ENCODE results near the gene DCTD. TPM values are rescaled to one million over a fixed set of nuclear protein-coding genes. Genes with fewer than 3 reads are reported as not detected.

DCTD gene
- total RNA-seq, 1 donor = 110 TPM

DNA sequence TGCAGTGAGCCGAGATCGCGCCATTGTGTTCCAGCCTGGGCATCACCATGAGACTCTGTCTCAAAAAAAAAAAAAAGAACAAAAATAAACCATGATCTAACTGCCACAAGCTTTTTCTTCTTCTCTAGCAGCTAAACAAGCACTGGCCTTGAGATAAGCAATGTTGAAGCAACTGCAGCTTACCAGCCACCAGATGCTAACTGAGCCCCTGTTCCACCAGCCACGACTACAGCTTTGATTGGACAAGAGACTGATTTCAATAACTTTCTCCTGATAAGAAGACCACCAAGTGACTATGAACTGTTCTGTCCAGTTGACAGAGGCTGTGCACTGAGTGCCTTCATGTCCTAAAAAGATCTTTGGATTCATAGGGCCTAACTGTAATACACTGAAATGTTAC lies 58.5 kb downstream of the DCTD start:
- TF ChIP-seq, protein P1, sequence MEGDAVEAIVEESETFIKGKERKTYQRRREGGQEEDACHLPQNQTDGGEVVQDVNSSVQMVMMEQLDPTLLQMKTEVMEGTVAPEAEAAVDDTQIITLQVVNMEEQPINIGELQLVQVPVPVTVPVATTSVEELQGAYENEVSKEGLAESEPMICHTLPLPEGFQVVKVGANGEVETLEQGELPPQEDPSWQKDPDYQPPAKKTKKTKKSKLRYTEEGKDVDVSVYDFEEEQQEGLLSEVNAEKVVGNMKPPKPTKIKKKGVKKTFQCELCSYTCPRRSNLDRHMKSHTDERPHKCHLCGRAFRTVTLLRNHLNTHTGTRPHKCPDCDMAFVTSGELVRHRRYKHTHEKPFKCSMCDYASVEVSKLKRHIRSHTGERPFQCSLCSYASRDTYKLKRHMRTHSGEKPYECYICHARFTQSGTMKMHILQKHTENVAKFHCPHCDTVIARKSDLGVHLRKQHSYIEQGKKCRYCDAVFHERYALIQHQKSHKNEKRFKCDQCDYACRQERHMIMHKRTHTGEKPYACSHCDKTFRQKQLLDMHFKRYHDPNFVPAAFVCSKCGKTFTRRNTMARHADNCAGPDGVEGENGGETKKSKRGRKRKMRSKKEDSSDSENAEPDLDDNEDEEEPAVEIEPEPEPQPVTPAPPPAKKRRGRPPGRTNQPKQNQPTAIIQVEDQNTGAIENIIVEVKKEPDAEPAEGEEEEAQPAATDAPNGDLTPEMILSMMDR (IDR thresholded peaks at IDR 0.05; ENCODE audit: extremely low read depth, low read depth, low read length) = no peak
- H3K36me3 ChIP-seq (ENCODE audit: insufficient read depth, low read length) = no peaks in the 10 kb centered on the region
- peaks cover 4% of the 10 kb centered on the region for H3K27me3 ChIP-seq (ENCODE audit: insufficient read depth, low read length)
- no peaks in the 10 kb centered on the region for H4K20me1 ChIP-seq (ENCODE audit: insufficient read depth, low read length)
- DNase-seq (ENCODE audit: insufficient read length, low spot score, missing footprints) = no peak
- no peak overlapping the region for H3K4me2 ChIP-seq (ENCODE audit: insufficient read depth, low read length)
- no peak overlapping the region for H3K4me3 ChIP-seq (ENCODE audit: insufficient read depth, low read length)
- no peak overlapping the region for H3K27ac ChIP-seq (ENCODE audit: low read depth, low read length)
- H2AFZ ChIP-seq (ENCODE audit: low read length) = no peak overlapping the region
- H3K79me2 ChIP-seq (ENCODE audit: insufficient read depth, low read length) = no peaks in the 10 kb centered on the region
- no peaks in the 10 kb centered on the region for H3K4me1 ChIP-seq (ENCODE audit: insufficient read depth, low read length)
- no peaks in the 10 kb centered on the region for H3K9me3 ChIP-seq (ENCODE audit: low read depth, low read length)

DNA sequence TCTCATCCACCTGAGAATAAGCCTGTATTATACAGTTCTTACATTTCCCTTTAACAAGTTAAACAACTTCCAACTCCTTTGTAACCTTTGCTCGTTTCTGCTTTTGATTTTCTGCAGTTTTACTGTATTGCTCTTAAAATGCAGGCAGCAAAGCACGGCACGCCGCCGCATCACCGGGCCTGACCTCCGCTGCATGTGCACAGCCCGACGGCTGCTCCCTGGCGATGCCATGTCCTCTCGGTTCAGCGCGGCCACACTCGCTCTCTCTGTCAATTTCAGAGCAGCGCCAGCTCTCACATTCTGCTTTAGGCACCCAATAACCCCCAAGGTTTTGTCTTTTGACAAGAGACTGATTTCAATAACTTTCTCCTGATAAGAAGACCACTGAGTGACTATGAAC lies 60.3 kb downstream of the DCTD start:
- Histone ChIP-seq H3K79me2 (ENCODE audit: insufficient read depth, low read length) (no peaks in the 10 kb centered on the region), H3K4me3 (ENCODE audit: insufficient read depth, low read length) (no peak overlapping the region), H3K36me3 (ENCODE audit: insufficient read depth, low read length) (no peaks in the 10 kb centered on the region), H4K20me1 (ENCODE audit: insufficient read depth, low read length) (no peaks in the 10 kb centered on the region), H3K9me3 (ENCODE audit: low read depth, low read length) (no peaks in the 10 kb centered on the region), H3K27me3 (ENCODE audit: insufficient read depth, low read length) (peaks cover 4% of the 10 kb centered on the region), H3K4me2 (ENCODE audit: insufficient read depth, low read length) (no peak overlapping the region), H3K4me1 (ENCODE audit: insufficient read depth, low read length) (no peaks in the 10 kb centered on the region), H3K27ac (ENCODE audit: low read depth, low read length) (no peak overlapping the region), H2AFZ (ENCODE audit: low read length) (no peak overlapping the region)
- DNase-seq (ENCODE audit: insufficient read length, low spot score, missing footprints) = no peak
- TF ChIP-seq, protein P1 (IDR thresholded peaks at IDR 0.05; ENCODE audit: extremely low read depth, low read depth, low read length) = no peak

DNA sequence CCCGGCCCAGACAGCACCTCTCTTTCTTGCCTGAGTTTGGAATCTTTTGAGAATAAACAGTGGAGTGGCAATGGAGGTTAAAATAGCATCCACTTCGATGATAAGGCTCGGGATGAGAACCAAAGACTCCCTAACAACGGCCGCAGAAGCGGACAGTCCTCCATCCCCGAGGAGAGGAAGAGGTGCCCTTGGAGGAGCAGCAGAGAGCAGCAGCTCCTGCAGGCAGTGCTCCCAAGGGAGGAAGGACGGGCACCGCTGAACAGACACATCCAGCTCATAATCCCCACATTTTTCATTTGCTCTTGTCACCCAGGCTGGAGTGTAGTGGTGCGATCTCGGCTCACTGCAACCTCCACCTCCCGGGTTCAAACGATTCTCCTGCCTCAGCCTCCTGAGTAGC lies 61.3 kb downstream of the DCTD start:
- no peak for DNase-seq (ENCODE audit: insufficient read length, low spot score, missing footprints)
- TF ChIP-seq, protein P1 (IDR thresholded peaks at IDR 0.05; ENCODE audit: extremely low read depth, low read depth, low read length) = no peak
- H3K79me2 ChIP-seq (ENCODE audit: insufficient read depth, low read length) = no peaks in the 10 kb centered on the region

DNA sequence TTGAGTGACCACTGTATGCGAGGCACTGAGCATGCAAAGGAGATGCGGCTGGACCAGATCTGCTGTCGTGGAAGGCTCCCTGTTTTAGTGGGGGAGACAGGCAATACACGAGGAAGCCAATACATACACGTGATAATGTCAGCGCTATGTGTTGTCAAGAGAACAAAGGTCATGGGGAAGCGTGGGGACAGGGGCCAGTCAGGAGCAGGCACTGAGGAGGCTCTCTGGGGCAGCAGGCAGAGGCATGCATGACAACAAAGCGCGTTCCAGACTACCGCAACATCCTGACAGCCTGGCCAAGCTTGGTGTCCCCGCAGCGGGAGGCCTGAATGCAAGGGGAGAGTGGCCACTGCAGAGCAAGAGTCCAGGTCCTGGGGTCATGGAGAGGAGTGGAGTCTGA lies 61.9 kb downstream of the DCTD start:
- Histone ChIP-seq H2AFZ (ENCODE audit: low read length) (no peak overlapping the region), H3K27ac (ENCODE audit: low read depth, low read length) (no peak overlapping the region), H3K4me3 (ENCODE audit: insufficient read depth, low read length) (no peak overlapping the region), H3K9me3 (ENCODE audit: low read depth, low read length) (no peaks in the 10 kb centered on the region), H3K4me1 (ENCODE audit: insufficient read depth, low read length) (no peaks in the 10 kb centered on the region), H3K4me2 (ENCODE audit: insufficient read depth, low read length) (no peak overlapping the region), H3K27me3 (ENCODE audit: insufficient read depth, low read length) (no peaks in the 10 kb centered on the region), H3K36me3 (ENCODE audit: insufficient read depth, low read length) (no peaks in the 10 kb centered on the region), H3K79me2 (ENCODE audit: insufficient read depth, low read length) (no peaks in the 10 kb centered on the region), H4K20me1 (ENCODE audit: insufficient read depth, low read length) (no peaks in the 10 kb centered on the region)
- no peak for DNase-seq (ENCODE audit: insufficient read length, low spot score, missing footprints)
- TF ChIP-seq, protein P1 (IDR thresholded peaks at IDR 0.05; ENCODE audit: extremely low read depth, low read depth, low read length) = no peak

More for the DNA sequence above, 61.3 kb downstream of the DCTD start:
- H3K4me1 ChIP-seq (ENCODE audit: insufficient read depth, low read length) = no peaks in the 10 kb centered on the region
- H3K27ac ChIP-seq (ENCODE audit: low read depth, low read length) = no peak overlapping the region
- no peak overlapping the region for H3K4me2 ChIP-seq (ENCODE audit: insufficient read depth, low read length)
- H3K27me3 ChIP-seq (ENCODE audit: insufficient read depth, low read length) = no peaks in the 10 kb centered on the region
- H3K4me3 ChIP-seq (ENCODE audit: insufficient read depth, low read length) = no peak overlapping the region
- no peaks in the 10 kb centered on the region for H3K36me3 ChIP-seq (ENCODE audit: insufficient read depth, low read length)
- no peaks in the 10 kb centered on the region for H4K20me1 ChIP-seq (ENCODE audit: insufficient read depth, low read length)
- H3K9me3 ChIP-seq (ENCODE audit: low read depth, low read length) = no peaks in the 10 kb centered on the region
- no peak overlapping the region for H2AFZ ChIP-seq (ENCODE audit: low read length)

Measured in osteoblast (primary cell).